K562 (cell line): ENCODE results near the gene IFNA16.

Experiments used
- POLR2A ChIP-seq: fragments of 450-650 bp; conservative IDR thresholded peaks from 2 replicates; pipeline ENCODE4 v1.6.1; 2016
- ZNF436 ChIP-seq: fragments of 250-450, 450-650 bp; sonication (Bioruptor Pico); formaldehyde crosslinking; IDR thresholded peaks from 2 replicates; pipeline ENCODE4 v1.7.0; 2020; ENCODE audit warnings: mild to moderate bottlenecking
- TF ChIP-seq, protein P1 (sequence below): sonication (generic); formaldehyde crosslinking; IDR thresholded peaks from 2 replicates; pipeline ENCODE4 v1.9.0; 2022; ENCODE audit warnings: mild to moderate bottlenecking, missing genetic modification reagents
- TF ChIP-seq, protein P2 (sequence below), 3 experiments: IDR thresholded peaks in 2 of 3; conservative IDR thresholded peaks in 1 of 3; 2 replicates each; pipeline ENCODE4 v1.5.1; 2011 to 2012; ENCODE audit warnings: low read length in 3 of 3, mild to moderate bottlenecking in 3 of 3, control low read depth in 2 of 3, improper control_type of control experiment in 1 of 3, inconsistent platforms in 1 of 3, low read depth in 1 of 3, mixed read lengths in 1 of 3, moderate library complexity in 1 of 3; ENCODE audit not compliant: insufficient read depth in 2 of 3
- TF ChIP-seq, protein P3 (sequence below), 3 experiments: fragments of 200-800 bp in 1 of 3; fragments of 250-450 bp in 1 of 3; fragments of 450-650 bp in 1 of 3; sonication (Bioruptor Pico) in 1 of 3; sonication (Bioruptor generic) in 1 of 3; formaldehyde crosslinking in 1 of 3; IDR thresholded peaks; 2 replicates each; pipeline versions ENCODE4 v1.6.1 to v1.8.0; 2016 to 2022; ENCODE audit warnings: mild to moderate bottlenecking in 2 of 3, missing genetic modification characterization in 2 of 3, missing compliant biosample characterization in 1 of 3, moderate library complexity in 1 of 3

DNA sequence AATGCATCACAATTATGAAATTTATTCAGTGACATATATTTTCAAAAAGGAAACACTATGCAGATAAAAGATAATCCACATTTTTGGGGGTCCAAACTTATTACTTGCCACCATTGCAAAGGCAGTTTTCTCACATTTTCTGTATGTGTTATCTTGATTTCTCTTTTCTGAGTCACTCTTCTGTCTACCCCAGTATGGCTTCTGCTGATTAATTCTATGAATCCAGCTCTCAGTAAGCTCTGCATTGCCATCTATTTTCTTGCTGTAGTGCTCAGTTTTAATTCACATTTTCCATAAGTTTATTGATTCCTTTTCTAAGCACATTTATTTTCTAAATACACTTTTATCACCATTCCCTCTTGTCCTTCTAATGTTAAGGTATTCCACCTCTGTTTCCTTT lies 11.9 kb downstream of the IFNA16 start:
- TF ChIP-seq, protein P1, sequence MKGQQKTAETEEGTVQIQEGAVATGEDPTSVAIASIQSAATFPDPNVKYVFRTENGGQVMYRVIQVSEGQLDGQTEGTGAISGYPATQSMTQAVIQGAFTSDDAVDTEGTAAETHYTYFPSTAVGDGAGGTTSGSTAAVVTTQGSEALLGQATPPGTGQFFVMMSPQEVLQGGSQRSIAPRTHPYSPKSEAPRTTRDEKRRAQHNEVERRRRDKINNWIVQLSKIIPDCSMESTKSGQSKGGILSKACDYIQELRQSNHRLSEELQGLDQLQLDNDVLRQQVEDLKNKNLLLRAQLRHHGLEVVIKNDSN (CRISPR knock-in tag), result no peak
- TF ChIP-seq POLR2A, result no peak
- TF ChIP-seq, protein P2, sequence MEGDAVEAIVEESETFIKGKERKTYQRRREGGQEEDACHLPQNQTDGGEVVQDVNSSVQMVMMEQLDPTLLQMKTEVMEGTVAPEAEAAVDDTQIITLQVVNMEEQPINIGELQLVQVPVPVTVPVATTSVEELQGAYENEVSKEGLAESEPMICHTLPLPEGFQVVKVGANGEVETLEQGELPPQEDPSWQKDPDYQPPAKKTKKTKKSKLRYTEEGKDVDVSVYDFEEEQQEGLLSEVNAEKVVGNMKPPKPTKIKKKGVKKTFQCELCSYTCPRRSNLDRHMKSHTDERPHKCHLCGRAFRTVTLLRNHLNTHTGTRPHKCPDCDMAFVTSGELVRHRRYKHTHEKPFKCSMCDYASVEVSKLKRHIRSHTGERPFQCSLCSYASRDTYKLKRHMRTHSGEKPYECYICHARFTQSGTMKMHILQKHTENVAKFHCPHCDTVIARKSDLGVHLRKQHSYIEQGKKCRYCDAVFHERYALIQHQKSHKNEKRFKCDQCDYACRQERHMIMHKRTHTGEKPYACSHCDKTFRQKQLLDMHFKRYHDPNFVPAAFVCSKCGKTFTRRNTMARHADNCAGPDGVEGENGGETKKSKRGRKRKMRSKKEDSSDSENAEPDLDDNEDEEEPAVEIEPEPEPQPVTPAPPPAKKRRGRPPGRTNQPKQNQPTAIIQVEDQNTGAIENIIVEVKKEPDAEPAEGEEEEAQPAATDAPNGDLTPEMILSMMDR (IDR thresholded peaks at IDR 0.05 in 2 of 3, conservative IDR thresholded peaks at IDR 0.05 in 1 of 3; ENCODE audit: insufficient read depth in 2 of 3, low read depth in 1 of 3, low read length in 3 of 3), result no peak
- TF ChIP-seq, protein P3, sequence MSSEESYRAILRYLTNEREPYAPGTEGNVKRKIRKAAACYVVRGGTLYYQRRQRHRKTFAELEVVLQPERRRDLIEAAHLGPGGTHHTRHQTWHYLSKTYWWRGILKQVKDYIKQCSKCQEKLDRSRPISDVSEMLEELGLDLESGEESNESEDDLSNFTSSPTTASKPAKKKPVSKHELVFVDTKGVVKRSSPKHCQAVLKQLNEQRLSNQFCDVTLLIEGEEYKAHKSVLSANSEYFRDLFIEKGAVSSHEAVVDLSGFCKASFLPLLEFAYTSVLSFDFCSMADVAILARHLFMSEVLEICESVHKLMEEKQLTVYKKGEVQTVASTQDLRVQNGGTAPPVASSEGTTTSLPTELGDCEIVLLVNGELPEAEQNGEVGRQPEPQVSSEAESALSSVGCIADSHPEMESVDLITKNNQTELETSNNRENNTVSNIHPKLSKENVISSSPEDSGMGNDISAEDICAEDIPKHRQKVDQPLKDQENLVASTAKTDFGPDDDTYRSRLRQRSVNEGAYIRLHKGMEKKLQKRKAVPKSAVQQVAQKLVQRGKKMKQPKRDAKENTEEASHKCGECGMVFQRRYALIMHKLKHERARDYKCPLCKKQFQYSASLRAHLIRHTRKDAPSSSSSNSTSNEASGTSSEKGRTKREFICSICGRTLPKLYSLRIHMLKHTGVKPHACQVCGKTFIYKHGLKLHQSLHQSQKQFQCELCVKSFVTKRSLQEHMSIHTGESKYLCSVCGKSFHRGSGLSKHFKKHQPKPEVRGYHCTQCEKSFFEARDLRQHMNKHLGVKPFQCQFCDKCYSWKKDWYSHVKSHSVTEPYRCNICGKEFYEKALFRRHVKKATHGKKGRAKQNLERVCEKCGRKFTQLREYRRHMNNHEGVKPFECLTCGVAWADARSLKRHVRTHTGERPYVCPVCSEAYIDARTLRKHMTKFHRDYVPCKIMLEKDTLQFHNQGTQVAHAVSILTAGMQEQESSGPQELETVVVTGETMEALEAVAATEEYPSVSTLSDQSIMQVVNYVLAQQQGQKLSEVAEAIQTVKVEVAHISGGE (CRISPR knock-in tag; IDR thresholded peaks at IDR 0.05), result no peak
- TF ChIP-seq ZNF436 (CRISPR knock-in tag), result no peak
